HepG2 (cell line): Measurements from ENCODE around the gene AIMP2. TPM values are rescaled to one million over a fixed set of nuclear protein-coding genes. Genes with fewer than 3 reads are reported as not detected.

ENCODE experiments used
- ARNT ChIP-seq: fragments of 450-650 bp; IDR thresholded peaks from 2 replicates; pipeline ENCODE4 v1.6.1; 2017
- ATF1 ChIP-seq: IDR thresholded peaks from 2 replicates; pipeline ENCODE4 v1.6.1; 2016; ENCODE audit warnings: mild to moderate bottlenecking, control low read depth
- FOXK1 ChIP-seq: sonication (generic); formaldehyde crosslinking; IDR thresholded peaks from 2 replicates; pipeline ENCODE4 v1.4.0; 2020; ENCODE audit warnings: low read depth, missing genetic modification reagents, borderline replicate concordance
- NFE2L1 ChIP-seq: sonication (generic); formaldehyde crosslinking; IDR thresholded peaks from 2 replicates; pipeline ENCODE4 v1.4.0; 2020; ENCODE audit warnings: missing genetic modification reagents, mild to moderate bottlenecking, borderline replicate concordance
- PITX1 ChIP-seq: sonication (generic); formaldehyde crosslinking; IDR thresholded peaks from 2 replicates; pipeline ENCODE4 v1.5.1; 2020; ENCODE audit warnings: mild to moderate bottlenecking, missing genetic modification reagents
- RFX3 ChIP-seq: IDR thresholded peaks from 2 replicates; pipeline ENCODE4 v1.6.1; 2016; ENCODE audit warnings: missing biosample characterization, missing genetic modification reagents
- SRSF9 ChIP-seq: fragments of 200-400 bp; formaldehyde crosslinking; IDR thresholded peaks from 2 replicates; pipeline ENCODE4 v1.6.1; 2018; ENCODE audit warnings: borderline replicate concordance, mild to moderate bottlenecking, low read depth, low read length; ENCODE audit not compliant: insufficient read depth, poor library complexity, severe bottlenecking
- ZNF335 ChIP-seq: sonication (generic); formaldehyde crosslinking; IDR thresholded peaks from 2 replicates; pipeline ENCODE4 v1.4.0; 2020; ENCODE audit warnings: missing genetic modification reagents
- ZNF44 ChIP-seq: sonication (generic); formaldehyde crosslinking; IDR thresholded peaks from 2 replicates; pipeline ENCODE4 v1.5.1; 2020; ENCODE audit warnings: mild to moderate bottlenecking, missing genetic modification reagents
- polyA plus RNA-seq, 8 experiments: library from polyadenylated mRNA; depleted of rRNA in 3 of 8; stranded (reverse) in 7 of 8; unstranded in 1 of 8; fragments of >200 nt; fragmentation: Illumina TruSeq in 4 of 8; extraction: Trizol in 4 of 8; gene quantifications; 2 replicates each; pipeline versions ENCODE4 v1.2.1 to v1.2.3, GENCODE V29; 2011 to 2016; ENCODE audit warnings: low read depth in 4 of 8, missing spikeins in 1 of 8, mixed read lengths in 1 of 8; ENCODE audit not compliant: insufficient read depth in 1 of 8
- total RNA-seq, 5 experiments: library from RNA; depleted of rRNA; stranded (reverse); fragments of >200 nt; fragmentation: Illumina TruSeq; extraction: Trizol; gene quantifications; 2 replicates each; pipeline ENCODE4 v1.2.3, GENCODE V29; 2016; ENCODE audit warnings: low read depth in 1 of 5
- TF ChIP-seq, protein P1 (sequence below): sonication (generic); formaldehyde crosslinking; IDR thresholded peaks from 2 replicates; pipeline ENCODE4 v1.4.0; 2020; ENCODE audit warnings: mild to moderate bottlenecking, missing genetic modification reagents, borderline replicate concordance
- TF ChIP-seq, protein P2 (sequence below): sonication (generic); formaldehyde crosslinking; IDR thresholded peaks from 2 replicates; pipeline ENCODE4 v1.9.0; 2021; ENCODE audit warnings: missing genetic modification reagents, mild to moderate bottlenecking, borderline replicate concordance
- TF ChIP-seq, protein P3 (sequence below): sonication (generic); formaldehyde crosslinking; IDR thresholded peaks from 2 replicates; pipeline ENCODE4 v1.8.0; 2022; ENCODE audit warnings: mild to moderate bottlenecking, missing genetic modification reagents, borderline replicate concordance
- TF ChIP-seq, protein P4 (sequence below): IDR thresholded peaks from 2 replicates; pipeline ENCODE4 v1.6.1; 2016; ENCODE audit warnings: low read depth
- TF ChIP-seq, protein P5 (sequence below): fragments of 450-650 bp; IDR thresholded peaks from 2 replicates; pipeline ENCODE4 v1.6.1; 2016
- TF ChIP-seq, protein P6 (sequence below): sonication (generic); formaldehyde crosslinking; IDR thresholded peaks from 2 replicates; pipeline ENCODE4 v1.8.0; 2022; ENCODE audit warnings: mild to moderate bottlenecking, missing genetic modification reagents, moderate library complexity

Gene AIMP2
- total and polyA plus RNA-seq, 2 of the 13 experiments (the other 11 are each of a cell fraction or from before 2014, with no cell fraction given) = 38.2 to 84.9 TPM

DNA sequence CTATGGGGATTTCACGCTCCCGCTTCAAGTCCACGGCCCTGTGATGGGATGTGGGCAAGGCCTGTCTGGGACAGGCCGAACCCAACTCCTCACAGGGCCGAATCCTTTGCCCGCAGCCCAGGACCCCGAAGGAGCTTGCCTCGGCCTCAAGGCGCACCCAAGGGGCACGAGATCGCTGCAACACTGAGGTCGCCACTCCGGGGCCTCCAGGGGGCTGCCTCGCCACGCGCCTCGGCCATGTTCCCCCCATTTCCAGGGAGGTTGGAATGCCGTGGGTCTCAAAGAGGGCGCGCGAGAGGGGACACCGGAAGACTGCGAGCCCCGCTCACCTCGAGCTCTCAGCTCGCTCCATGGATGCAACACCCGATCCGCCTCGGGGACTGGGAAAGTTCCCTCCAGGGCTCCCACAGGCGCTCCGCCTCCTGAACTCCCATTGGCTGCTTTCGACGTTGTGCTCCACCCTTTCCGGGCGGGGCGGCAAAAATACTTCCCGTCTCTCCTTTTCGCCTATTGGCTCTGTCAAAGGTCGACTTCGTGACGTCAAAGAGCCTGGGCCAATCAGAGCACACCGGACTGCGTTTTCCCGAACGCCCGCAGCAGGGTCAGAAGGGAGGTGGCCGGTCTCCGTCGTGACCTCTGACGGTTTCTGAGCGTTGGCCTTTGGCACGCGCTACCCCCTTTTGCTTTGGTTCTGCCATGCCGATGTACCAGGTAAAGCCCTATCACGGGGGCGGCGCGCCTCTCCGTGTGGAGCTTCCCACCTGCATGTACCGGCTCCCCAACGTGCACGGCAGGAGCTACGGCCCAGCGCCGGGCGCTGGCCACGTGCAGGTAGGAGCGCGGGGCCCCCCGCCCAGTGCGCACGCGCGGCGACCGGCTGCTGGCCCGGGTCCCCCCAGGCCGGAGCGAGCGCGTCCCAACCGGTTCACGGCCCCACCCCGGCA is at the start of gene AIMP2, which contains the start of gene PMS2 (continued):
- TF ChIP-seq, protein P1, sequence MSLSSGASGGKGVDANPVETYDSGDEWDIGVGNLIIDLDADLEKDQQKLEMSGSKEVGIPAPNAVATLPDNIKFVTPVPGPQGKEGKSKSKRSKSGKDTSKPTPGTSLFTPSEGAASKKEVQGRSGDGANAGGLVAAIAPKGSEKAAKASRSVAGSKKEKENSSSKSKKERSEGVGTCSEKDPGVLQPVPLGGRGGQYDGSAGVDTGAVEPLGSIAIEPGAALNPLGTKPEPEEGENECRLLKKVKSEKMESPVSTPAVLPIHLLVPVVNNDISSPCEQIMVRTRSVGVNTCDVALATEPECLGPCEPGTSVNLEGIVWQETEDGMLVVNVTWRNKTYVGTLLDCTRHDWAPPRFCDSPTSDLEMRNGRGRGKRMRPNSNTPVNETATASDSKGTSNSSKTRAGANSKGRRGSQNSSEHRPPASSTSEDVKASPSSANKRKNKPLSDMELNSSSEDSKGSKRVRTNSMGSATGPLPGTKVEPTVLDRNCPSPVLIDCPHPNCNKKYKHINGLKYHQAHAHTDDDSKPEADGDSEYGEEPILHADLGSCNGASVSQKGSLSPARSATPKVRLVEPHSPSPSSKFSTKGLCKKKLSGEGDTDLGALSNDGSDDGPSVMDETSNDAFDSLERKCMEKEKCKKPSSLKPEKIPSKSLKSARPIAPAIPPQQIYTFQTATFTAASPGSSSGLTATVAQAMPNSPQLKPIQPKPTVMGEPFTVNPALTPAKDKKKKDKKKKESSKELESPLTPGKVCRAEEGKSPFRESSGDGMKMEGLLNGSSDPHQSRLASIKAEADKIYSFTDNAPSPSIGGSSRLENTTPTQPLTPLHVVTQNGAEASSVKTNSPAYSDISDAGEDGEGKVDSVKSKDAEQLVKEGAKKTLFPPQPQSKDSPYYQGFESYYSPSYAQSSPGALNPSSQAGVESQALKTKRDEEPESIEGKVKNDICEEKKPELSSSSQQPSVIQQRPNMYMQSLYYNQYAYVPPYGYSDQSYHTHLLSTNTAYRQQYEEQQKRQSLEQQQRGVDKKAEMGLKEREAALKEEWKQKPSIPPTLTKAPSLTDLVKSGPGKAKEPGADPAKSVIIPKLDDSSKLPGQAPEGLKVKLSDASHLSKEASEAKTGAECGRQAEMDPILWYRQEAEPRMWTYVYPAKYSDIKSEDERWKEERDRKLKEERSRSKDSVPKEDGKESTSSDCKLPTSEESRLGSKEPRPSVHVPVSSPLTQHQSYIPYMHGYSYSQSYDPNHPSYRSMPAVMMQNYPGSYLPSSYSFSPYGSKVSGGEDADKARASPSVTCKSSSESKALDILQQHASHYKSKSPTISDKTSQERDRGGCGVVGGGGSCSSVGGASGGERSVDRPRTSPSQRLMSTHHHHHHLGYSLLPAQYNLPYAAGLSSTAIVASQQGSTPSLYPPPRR = peak; percentile 71; the same call in 1 of the 2 replicates
- peak; percentile 97 for TF ChIP-seq ATF1 (CRISPR knock-in tag)
- no peak; the same call in 1 of the 2 replicates for TF ChIP-seq RFX3
- TF ChIP-seq, protein P2, sequence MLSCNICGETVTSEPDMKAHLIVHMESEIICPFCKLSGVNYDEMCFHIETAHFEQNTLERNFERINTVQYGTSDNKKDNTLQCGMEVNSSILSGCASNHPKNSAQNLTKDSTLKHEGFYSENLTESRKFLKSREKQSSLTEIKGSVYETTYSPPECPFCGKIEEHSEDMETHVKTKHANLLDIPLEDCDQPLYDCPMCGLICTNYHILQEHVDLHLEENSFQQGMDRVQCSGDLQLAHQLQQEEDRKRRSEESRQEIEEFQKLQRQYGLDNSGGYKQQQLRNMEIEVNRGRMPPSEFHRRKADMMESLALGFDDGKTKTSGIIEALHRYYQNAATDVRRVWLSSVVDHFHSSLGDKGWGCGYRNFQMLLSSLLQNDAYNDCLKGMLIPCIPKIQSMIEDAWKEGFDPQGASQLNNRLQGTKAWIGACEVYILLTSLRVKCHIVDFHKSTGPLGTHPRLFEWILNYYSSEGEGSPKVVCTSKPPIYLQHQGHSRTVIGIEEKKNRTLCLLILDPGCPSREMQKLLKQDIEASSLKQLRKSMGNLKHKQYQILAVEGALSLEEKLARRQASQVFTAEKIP (CRISPR knock-in tag) = no peak
- TF ChIP-seq ZNF335 (CRISPR knock-in tag) = peak; percentile 93
- no peak for TF ChIP-seq ARNT
- TF ChIP-seq, protein P3, sequence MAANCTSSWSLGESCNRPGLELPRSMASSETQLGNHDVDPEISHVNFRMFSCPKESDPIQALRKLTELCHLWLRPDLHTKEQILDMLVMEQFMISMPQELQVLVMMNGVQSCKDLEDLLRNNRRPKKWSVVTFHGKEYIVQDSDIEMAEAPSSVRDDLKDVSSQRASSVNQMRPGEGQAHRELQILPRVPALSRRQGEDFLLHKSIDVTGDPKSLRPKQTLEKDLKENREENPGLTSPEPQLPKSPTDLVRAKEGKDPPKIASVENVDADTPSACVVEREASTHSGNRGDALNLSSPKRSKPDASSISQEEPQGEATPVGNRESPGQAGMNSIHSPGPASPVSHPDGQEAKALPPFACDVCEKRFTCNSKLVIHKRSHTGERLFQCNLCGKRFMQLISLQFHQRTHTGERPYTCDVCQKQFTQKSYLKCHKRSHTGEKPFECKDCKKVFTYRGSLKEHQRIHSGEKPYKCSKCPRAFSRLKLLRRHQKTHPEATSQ (CRISPR knock-in tag) = peak; percentile 58
- TF ChIP-seq, protein P4, sequence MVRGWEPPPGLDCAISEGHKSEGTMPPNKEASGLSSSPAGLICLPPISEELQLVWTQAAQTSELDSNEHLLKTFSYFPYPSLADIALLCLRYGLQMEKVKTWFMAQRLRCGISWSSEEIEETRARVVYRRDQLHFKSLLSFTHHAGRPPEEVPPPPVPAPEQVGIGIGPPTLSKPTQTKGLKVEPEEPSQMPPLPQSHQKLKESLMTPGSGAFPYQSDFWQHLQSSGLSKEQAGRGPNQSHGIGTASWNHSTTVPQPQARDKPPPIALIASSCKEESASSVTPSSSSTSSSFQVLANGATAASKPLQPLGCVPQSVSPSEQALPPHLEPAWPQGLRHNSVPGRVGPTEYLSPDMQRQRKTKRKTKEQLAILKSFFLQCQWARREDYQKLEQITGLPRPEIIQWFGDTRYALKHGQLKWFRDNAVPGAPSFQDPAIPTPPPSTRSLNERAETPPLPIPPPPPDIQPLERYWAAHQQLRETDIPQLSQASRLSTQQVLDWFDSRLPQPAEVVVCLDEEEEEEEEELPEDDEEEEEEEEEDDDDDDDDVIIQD (CRISPR knock-in tag) = peak; percentile 6; the same call in 1 of the 2 replicates
- TF ChIP-seq PITX1 = peak; percentile 85
- peak; percentile 98 for TF ChIP-seq ZNF44 (CRISPR knock-in tag)
- TF ChIP-seq NFE2L1 (CRISPR knock-in tag) = peak; percentile 92
- TF ChIP-seq FOXK1 (CRISPR knock-in tag) = 0 out of 2 replicates have a peak, but pooled peaks have one; percentile 12
- no peak for TF ChIP-seq SRSF9
- TF ChIP-seq, protein P5, sequence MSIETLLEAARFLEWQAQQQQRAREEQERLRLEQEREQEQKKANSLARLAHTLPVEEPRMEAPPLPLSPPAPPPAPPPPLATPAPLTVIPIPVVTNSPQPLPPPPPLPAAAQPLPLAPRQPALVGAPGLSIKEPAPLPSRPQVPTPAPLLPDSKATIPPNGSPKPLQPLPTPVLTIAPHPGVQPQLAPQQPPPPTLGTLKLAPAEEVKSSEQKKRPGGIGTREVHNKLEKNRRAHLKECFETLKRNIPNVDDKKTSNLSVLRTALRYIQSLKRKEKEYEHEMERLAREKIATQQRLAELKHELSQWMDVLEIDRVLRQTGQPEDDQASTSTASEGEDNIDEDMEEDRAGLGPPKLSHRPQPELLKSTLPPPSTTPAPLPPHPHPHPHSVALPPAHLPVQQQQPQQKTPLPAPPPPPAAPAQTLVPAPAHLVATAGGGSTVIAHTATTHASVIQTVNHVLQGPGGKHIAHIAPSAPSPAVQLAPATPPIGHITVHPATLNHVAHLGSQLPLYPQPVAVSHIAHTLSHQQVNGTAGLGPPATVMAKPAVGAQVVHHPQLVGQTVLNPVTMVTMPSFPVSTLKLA = peak; percentile 85
- TF ChIP-seq, protein P6, sequence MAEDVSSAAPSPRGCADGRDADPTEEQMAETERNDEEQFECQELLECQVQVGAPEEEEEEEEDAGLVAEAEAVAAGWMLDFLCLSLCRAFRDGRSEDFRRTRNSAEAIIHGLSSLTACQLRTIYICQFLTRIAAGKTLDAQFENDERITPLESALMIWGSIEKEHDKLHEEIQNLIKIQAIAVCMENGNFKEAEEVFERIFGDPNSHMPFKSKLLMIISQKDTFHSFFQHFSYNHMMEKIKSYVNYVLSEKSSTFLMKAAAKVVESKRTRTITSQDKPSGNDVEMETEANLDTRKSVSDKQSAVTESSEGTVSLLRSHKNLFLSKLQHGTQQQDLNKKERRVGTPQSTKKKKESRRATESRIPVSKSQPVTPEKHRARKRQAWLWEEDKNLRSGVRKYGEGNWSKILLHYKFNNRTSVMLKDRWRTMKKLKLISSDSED (CRISPR knock-in tag) = peak; percentile 98
